WERI-Rb-1 (cell line): ENCODE results near the gene ATP2A2.

Experiments
- DNase-seq: peaks from one replicate; pipeline ENCODE4 v3.0.0-alpha.2; 2020
- H3K27ac ChIP-seq: fragments of 250-450 bp; sonication (Bioruptor Pico); 2 replicates; pipeline ENCODE4 v1.5.1; 2020; ENCODE audit warnings: mild to moderate bottlenecking, moderate library complexity
- H3K27me3 ChIP-seq: fragments of 250-450 bp; sonication (Bioruptor Pico); 2 replicates; pipeline ENCODE4 v1.5.1; 2021; ENCODE audit warnings: mild to moderate bottlenecking, low read depth, moderate library complexity; ENCODE audit not compliant: insufficient read depth, severe bottlenecking
- H3K36me3 ChIP-seq: fragments of 250-450 bp; sonication (Bioruptor Pico); 2 replicates; pipeline ENCODE4 v1.5.1; 2020; ENCODE audit warnings: mild to moderate bottlenecking, moderate library complexity
- H3K4me3 ChIP-seq: 2 replicates; pipeline ENCODE4 v1.5.1; 2011; ENCODE audit warnings: low read depth, mild to moderate bottlenecking, control low read depth, low read length
- H3K9me3 ChIP-seq: fragments of 250-450 bp; sonication (Bioruptor Pico); 2 replicates; pipeline ENCODE4 v1.5.1; 2021; ENCODE audit warnings: mild to moderate bottlenecking, moderate library complexity; ENCODE audit not compliant: severe bottlenecking
- CTCF ChIP-seq: IDR thresholded peaks from 2 replicates; pipeline ENCODE4 v1.5.1; 2011; ENCODE audit warnings: low read depth, mild to moderate bottlenecking, control low read depth, inconsistent platforms, low read length

Gene ATP2A2

GRCh38 chr12:110270125-110270962, 10.7 kb upstream of the ATP2A2 start:
- peak overlapping the region; percentile 88 for H3K27ac ChIP-seq
- no peaks in the 10 kb centered on the region for H3K27me3 ChIP-seq
- DNase-seq, result peak; percentile 86

GRCh38 chr12:110271015-110271414, 10.0 kb upstream of the ATP2A2 start:
- no peak for DNase-seq
- no peak for TF ChIP-seq CTCF
- H3K27ac ChIP-seq, result peak overlapping the region; percentile 88
- H3K9me3 ChIP-seq, result no peaks in the 10 kb centered on the region
- H3K36me3 ChIP-seq, result no peaks in the 10 kb centered on the region
- no peaks in the 10 kb centered on the region for H3K27me3 ChIP-seq
- H3K4me3 ChIP-seq, result no peak overlapping the region

More at GRCh38 chr12:110270125-110270962, 10.7 kb upstream of the ATP2A2 start:
- Histone ChIP-seq H3K9me3 (no peaks in the 10 kb centered on the region), H3K36me3 (no peaks in the 10 kb centered on the region), H3K4me3 (peak overlapping the region; percentile 19; the same call in 1 of the 2 replicates)
- TF ChIP-seq CTCF, result no peak

GRCh38 chr12:110277530-110278254, 3.4 kb upstream of the ATP2A2 start:
- no peak for DNase-seq
- Histone ChIP-seq H3K27ac (no peak overlapping the region), H3K9me3 (no peaks in the 10 kb centered on the region), H3K27me3 (no peaks in the 10 kb centered on the region), H3K36me3 (peaks cover 10% of the 10 kb centered on the region), H3K4me3 (no peak overlapping the region)
- TF ChIP-seq CTCF, result no peak

DNA sequence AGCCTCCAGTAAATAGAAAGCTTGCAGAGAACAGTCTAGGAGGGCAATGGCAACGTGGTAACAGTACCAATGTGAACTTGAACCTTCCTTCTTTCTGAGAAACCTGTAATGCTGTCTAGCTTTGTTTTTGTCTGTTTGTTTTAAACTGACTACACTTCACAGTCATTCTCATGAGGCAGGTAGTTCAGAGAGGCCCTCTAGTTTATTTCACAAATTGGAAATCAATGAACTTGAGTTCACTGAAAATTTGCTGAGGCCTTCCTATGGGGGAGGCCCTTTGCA, 2.9 kb upstream of the ATP2A2 start:
- Histone ChIP-seq H3K36me3 (peaks cover 15% of the 10 kb centered on the region), H3K27me3 (no peaks in the 10 kb centered on the region), H3K4me3 (no peak overlapping the region), H3K27ac (no peak overlapping the region), H3K9me3 (no peaks in the 10 kb centered on the region)
- DNase-seq, result no peak
- no peak for TF ChIP-seq CTCF

DNA sequence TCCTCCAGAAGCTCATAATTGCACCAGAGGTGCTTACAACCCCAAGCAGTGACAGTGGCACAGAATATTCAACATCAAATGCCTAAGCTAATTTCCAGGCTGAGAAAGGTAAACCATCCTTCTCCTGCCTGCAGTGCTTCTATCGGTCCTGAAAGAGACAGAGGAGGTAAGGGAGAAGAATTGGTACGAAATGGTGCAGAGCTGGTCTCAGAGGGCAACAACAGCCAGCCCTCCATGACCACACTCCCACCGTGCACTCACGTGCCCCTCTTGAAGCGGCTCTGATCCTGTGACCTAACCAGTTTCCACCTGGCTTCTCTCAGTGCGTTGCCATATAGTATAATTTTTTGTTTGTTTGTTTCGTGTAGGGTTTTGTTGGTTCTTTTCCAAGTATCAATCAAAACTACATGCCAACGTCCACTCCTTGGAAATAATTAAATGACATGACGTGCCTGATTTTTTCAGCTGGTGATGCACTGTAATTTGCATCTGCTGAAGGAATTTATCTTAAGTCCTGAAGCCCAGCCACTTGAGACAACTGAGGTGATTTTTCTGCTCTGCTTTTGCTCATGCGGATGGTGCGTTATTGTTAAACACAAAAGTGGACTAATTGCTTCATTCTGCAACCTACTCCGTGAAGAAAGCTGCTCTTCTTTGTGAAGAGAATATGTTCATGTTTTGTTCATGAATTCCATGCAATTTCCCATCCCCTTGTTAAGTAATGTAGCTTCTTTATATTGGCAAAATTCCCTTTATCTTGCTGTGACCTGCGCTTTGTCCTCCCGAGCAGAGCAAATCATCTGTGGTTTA, 1.3 kb upstream of the ATP2A2 start:
- Histone ChIP-seq H3K36me3 (peaks cover 31% of the 10 kb centered on the region), H3K4me3 (peak overlapping the region; percentile 93), H3K9me3 (no peaks in the 10 kb centered on the region), H3K27me3 (no peaks in the 10 kb centered on the region), H3K27ac (peak overlapping the region; percentile 95)
- TF ChIP-seq CTCF, result no peak
- no peak for DNase-seq
